Measurements from ENCODE around the gene AFAP1. TPM values are rescaled to one million over a fixed set of nuclear protein-coding genes. Genes with fewer than 3 reads are reported as not detected.

The AFAP1 gene
- polyA plus RNA-seq, 1 experiment = 48.5 TPM

GRCh38 chr4:7777871-7778509, 161.7 kb downstream of the AFAP1 start:
- POLR2A ChIA-PET = no interaction called here
- DNase-seq (ENCODE audit: low read depth) = no peak
- Histone ChIP-seq H3K4me3 (ENCODE audit: low read depth, low read length) (no peak overlapping the region), H3K36me3 (ENCODE audit: control insufficient read depth, insufficient read depth, low read length) (peaks cover 29% of the 10 kb centered on the region), H3K27me3 (ENCODE audit: control insufficient read depth, insufficient read depth, low read length) (no peaks in the 10 kb centered on the region)
- TF ChIP-seq CTCF (IDR thresholded peaks at IDR 0.05; ENCODE audit: insufficient read depth, low read depth, low read length) = no peak
- CTCF ChIA-PET = interaction anchor here (1.2 to 2.9 kb wide), 3 partner anchors 8 to 16 kb away, joined by 3 to 11 read pairs (median 4); no protein-coding TSS in a partner anchor

- DNase-seq (ENCODE audit: low read depth) = no peak
- Histone ChIP-seq H3K4me3 (ENCODE audit: low read depth, low read length) (no peak overlapping the region), H3K36me3 (ENCODE audit: control insufficient read depth, insufficient read depth, low read length) (peaks cover 36% of the 10 kb centered on the region), H3K27me3 (ENCODE audit: control insufficient read depth, insufficient read depth, low read length) (no peaks in the 10 kb centered on the region)
- POLR2A ChIA-PET = no interaction called here
- no peak for TF ChIP-seq CTCF (IDR thresholded peaks at IDR 0.05; ENCODE audit: insufficient read depth, low read depth, low read length)
- CTCF ChIA-PET = no interaction called here
Measured at GRCh38 chr4:7777017-7777710, 162.5 kb downstream of the AFAP1 start.

- no peak for DNase-seq (ENCODE audit: low read depth)
- Histone ChIP-seq H3K27me3 (ENCODE audit: control insufficient read depth, insufficient read depth, low read length) (no peaks in the 10 kb centered on the region), H3K4me3 (ENCODE audit: low read depth, low read length) (no peak overlapping the region), H3K36me3 (ENCODE audit: control insufficient read depth, insufficient read depth, low read length) (peaks cover 46% of the 10 kb centered on the region)
- no peak for TF ChIP-seq CTCF (IDR thresholded peaks at IDR 0.05; ENCODE audit: insufficient read depth, low read depth, low read length)
- CTCF ChIA-PET = interaction anchor here (0.8 to 1.5 kb wide), 4 partner anchors 8 to 584 kb away, joined by 3 to 4 read pairs (median 3); no protein-coding TSS in a partner anchor
- POLR2A ChIA-PET = no interaction called here
Measured at GRCh38 chr4:7775396-7775795, 164.3 kb downstream of the AFAP1 start.

GRCh38 chr4:7774301-7775294, 165.1 kb downstream of the AFAP1 start:
- DNase-seq (ENCODE audit: low read depth) = no peak
- Histone ChIP-seq H3K36me3 (ENCODE audit: control insufficient read depth, insufficient read depth, low read length) (peaks cover 49% of the 10 kb centered on the region), H3K4me3 (ENCODE audit: low read depth, low read length) (no peak overlapping the region), H3K27me3 (ENCODE audit: control insufficient read depth, insufficient read depth, low read length) (no peaks in the 10 kb centered on the region)
- TF ChIP-seq CTCF (IDR thresholded peaks at IDR 0.05; ENCODE audit: insufficient read depth, low read depth, low read length) = no peak
- ChIA-PET POLR2A (no interaction called here), CTCF (interaction anchor here (1.0 to 1.5 kb wide), 3 partner anchors 17 to 583 kb away, joined by 3 to 4 read pairs (median 3); no protein-coding TSS in a partner anchor)

Measured in BJ (cell line).